ENCODE results near the gene ATP8B4. TPM values are rescaled to one million over a fixed set of nuclear protein-coding genes. Genes with fewer than 3 reads are reported as not detected.
A peak's percentile ranks its signal among the peaks of the same experiment; 100 is the strongest.
"Not testable (repeated sequence)": the region's sequence is repeated elsewhere in the genome, so short reads cannot be mapped to it uniquely, and the experiment has no call there.

The ATP8B4 gene
- total RNA-seq, 1 donor from 2014 or later, result 9.4 TPM

DNA sequence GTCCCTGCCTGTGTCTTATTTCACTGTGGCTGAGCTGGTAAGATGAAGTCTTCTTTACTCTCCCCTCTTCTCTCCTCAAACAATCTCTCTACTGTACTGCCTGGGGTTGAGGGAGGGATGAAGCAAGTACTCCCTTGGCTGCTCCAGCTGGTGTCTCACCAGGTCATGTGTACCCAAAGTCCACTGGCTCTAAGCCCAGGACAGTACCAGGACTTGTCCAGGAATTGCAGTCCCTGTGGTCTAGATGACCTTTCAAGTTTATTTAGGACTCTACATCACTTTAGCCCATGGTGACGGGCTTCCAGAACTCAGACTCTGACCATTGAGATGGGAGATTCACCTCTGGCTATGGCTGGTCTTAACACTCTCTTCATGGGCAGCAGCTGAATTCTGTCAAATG lies 45.4 kb upstream of the ATP8B4 start:
- no peak overlapping the region for H3K4me3 ChIP-seq
- no peak for DNase-seq
- TF ChIP-seq, protein P1, sequence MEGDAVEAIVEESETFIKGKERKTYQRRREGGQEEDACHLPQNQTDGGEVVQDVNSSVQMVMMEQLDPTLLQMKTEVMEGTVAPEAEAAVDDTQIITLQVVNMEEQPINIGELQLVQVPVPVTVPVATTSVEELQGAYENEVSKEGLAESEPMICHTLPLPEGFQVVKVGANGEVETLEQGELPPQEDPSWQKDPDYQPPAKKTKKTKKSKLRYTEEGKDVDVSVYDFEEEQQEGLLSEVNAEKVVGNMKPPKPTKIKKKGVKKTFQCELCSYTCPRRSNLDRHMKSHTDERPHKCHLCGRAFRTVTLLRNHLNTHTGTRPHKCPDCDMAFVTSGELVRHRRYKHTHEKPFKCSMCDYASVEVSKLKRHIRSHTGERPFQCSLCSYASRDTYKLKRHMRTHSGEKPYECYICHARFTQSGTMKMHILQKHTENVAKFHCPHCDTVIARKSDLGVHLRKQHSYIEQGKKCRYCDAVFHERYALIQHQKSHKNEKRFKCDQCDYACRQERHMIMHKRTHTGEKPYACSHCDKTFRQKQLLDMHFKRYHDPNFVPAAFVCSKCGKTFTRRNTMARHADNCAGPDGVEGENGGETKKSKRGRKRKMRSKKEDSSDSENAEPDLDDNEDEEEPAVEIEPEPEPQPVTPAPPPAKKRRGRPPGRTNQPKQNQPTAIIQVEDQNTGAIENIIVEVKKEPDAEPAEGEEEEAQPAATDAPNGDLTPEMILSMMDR (IDR thresholded peaks at IDR 0.05), result no peak
- H3K36me3 ChIP-seq, result no peaks in the 10 kb centered on the region
- intact Hi-C loops (cut with DNase I), result no loop called here
- no peaks in the 10 kb centered on the region for H3K9me3 ChIP-seq
- no peak overlapping the region for H3K27ac ChIP-seq
- peak; percentile 25 for ATAC-seq
- no peaks in the 10 kb centered on the region for H3K27me3 ChIP-seq
- H3K4me1 ChIP-seq, result no peaks in the 10 kb centered on the region

DNA sequence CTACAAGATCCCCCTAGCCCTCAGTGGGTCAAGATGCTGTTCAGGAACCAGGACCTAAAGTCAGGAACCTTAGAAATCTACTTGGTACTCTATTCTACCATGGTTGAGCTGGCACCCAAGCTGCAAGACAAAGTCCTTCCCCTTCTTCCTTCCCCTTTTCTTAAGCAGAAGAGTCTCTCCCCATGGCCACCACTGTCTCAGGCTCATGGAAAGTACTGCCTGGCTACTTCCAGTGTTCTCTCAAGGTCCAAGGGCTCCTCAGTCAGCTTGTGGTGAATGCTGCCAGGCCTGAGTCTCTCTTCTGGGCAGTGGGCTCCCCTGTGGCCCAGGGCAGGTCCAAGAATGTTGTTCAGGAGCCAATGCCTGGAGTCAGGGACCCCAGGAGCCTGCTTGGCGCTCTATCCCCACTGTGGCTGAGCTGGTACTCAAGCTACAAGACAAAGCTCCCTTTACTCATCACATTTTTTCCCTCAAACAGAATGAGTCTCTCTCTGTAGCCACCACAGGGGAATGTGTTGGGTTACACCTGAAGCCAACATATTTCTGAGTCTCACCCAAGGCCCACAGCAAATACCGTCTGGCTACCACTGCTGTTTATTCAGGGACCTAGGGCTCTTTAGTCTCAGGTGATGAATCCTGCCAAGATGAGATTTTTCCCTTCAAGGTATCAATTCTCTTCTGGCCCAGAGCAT lies 44.8 kb upstream of the ATP8B4 start:
- no peaks in the 10 kb centered on the region for H3K9me3 ChIP-seq
- TF ChIP-seq, protein P1 (IDR thresholded peaks at IDR 0.05), result no peak
- H3K27ac ChIP-seq, result no peak overlapping the region
- no peaks in the 10 kb centered on the region for H3K36me3 ChIP-seq
- H3K27me3 ChIP-seq, result no peaks in the 10 kb centered on the region
- H3K4me1 ChIP-seq, result no peaks in the 10 kb centered on the region
- intact Hi-C loops (cut with DNase I), result no loop called here
- no peak for DNase-seq
- peak; percentile 61 for ATAC-seq
- H3K4me3 ChIP-seq, result no peak overlapping the region

DNA sequence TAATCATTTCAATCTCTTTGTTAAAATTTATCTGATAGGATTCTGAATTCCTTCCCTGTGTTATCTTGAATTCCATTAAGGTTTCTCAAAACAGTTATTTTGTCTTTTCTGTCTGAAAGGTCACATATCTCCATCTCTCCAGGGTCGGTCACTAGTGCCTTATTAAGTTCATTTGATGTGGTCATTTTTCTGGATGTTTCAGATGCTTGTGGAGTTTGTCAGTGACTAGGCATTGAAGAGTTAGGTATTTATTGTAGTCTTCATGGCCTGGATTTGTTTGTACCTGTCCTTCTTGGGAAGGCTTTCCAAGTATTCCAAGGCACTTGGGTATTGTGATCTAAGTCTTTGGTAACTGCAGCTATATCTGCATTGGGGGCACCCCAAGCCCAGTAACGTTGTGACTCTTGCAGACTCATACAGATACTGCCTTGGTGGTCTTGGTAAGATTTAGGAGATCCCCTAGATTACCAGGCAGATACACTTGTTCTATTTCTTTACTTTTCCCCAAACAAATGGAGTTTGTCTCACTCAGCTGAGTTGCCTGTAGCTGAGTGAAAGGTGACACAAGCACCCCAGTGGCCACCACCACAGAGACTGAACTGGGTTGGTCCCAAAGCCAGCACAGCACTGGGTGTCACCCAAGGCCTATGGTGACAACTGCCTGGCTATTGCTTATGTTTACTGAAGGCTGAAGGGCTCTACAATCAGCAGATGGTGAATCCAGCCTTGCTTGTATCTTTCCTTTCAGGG lies 44.1 kb upstream of the ATP8B4 start:
- H3K4me3 ChIP-seq, result no peak overlapping the region
- DNase-seq, result no peak
- H3K9me3 ChIP-seq, result no peaks in the 10 kb centered on the region
- intact Hi-C loops (cut with DNase I), result no loop called here
- no peak for ATAC-seq
- H3K36me3 ChIP-seq, result no peaks in the 10 kb centered on the region
- H3K27me3 ChIP-seq, result no peaks in the 10 kb centered on the region
- TF ChIP-seq, protein P1 (IDR thresholded peaks at IDR 0.05), result no peak
- no peak overlapping the region for H3K27ac ChIP-seq
- no peaks in the 10 kb centered on the region for H3K4me1 ChIP-seq

DNA sequence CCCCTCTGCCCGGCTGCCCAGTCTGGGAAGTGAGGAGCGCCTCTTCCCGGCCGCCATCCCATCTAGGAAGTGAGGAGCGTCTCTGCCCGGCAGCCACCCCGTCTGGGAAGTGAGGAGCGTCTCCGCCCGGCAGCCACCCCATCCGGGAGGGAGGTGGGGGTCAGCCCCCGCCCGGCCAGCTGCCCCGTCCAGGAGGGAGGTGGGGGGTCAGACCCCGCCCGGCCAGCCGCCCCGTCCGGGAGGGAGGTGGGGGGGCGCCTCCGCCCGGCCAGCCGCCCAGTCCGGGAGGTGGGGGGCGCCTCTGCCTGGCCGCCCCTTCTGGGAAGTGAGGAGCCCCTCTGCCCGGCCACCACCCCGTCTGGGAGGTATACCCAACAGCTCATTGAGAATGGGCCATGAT lies 39.2 kb upstream of the ATP8B4 start:
- intact Hi-C loops (cut with DNase I); H3K4me1 ChIP-seq; H3K27me3 ChIP-seq; H3K36me3 ChIP-seq; DNase-seq; H3K4me3 ChIP-seq; ATAC-seq; H3K27ac ChIP-seq; H3K9me3 ChIP-seq: not testable (repeated sequence)

DNA sequence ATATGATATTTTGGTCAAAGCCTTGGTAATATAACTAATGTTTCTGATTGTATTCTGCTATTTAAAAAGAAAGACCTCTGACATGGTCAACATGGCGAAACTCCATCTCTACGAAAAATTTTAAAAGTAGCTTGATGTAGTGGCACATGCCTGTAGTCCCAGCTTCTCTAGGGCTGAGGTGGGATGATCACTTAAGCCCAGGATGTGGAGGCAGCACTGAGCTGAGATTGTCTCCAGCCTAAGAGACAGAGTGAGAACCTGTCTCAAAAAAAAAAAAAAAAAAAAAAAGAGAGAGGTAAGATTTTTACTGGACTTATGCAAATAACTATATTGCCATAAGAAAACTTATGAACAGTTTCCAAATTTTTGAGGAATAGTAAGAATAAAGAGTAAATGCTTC lies 32.4 kb upstream of the ATP8B4 start:
- TF ChIP-seq, protein P1 (IDR thresholded peaks at IDR 0.05), result no peak
- no peak overlapping the region for H3K27ac ChIP-seq
- DNase-seq (no peak), ATAC-seq (no peak)
- no peaks in the 10 kb centered on the region for H3K27me3 ChIP-seq
- intact Hi-C loops (cut with DNase I), result no loop called here
- no peaks in the 10 kb centered on the region for H3K36me3 ChIP-seq
- no peaks in the 10 kb centered on the region for H3K9me3 ChIP-seq
- H3K4me3 ChIP-seq, result no peak overlapping the region
- no peaks in the 10 kb centered on the region for H3K4me1 ChIP-seq

DNA sequence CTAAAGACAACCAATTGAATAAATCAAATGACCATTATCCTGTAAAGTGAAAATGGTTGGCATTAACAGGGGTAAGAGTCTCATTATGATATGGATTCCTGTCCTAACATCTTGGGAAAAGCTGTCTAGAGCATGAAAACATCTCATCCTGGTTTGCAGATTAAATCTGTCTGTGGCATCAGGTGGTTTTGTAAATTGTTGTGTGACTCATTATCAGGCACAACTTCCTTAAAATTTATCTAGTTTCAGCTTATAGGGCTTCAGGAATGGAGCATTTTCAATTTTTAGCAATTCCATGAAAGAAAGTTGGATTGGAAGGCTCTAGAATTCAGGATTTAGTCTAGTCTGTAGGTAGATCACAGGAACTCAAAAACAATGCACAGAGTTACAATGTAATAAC lies 31.8 kb upstream of the ATP8B4 start:
- no peaks in the 10 kb centered on the region for H3K9me3 ChIP-seq
- H3K4me3 ChIP-seq, result no peak overlapping the region
- H3K27ac ChIP-seq, result no peak overlapping the region
- no peaks in the 10 kb centered on the region for H3K36me3 ChIP-seq
- no peaks in the 10 kb centered on the region for H3K27me3 ChIP-seq
- ATAC-seq, result no peak
- DNase-seq, result no peak
- TF ChIP-seq, protein P1 (IDR thresholded peaks at IDR 0.05), result no peak
- intact Hi-C loops (cut with DNase I), result no loop called here
- no peaks in the 10 kb centered on the region for H3K4me1 ChIP-seq

All from upper lobe of right lung (tissue), 1 donor.